Neural progenitor cell (in vitro differentiated cells): ENCODE measurements around the gene ZNF77.

ENCODE experiments used
- CTCF ChIP-seq: fragments of 200-600 bp; sonication (generic); IDR thresholded peaks from 2 replicates; pipeline ENCODE4 v1.5.1; 2017; ENCODE audit warnings: antibody characterized with exemption, mild to moderate bottlenecking
- EZH2 ChIP-seq: fragments of 200-600 bp; sonication (generic); IDR thresholded peaks from 2 replicates; pipeline ENCODE4 v1.6.1; 2017; ENCODE audit warnings: antibody characterized with exemption, mild to moderate bottlenecking, moderate library complexity
- EZH2phosphoT487 ChIP-seq: fragments of 200-600 bp; sonication (generic); IDR thresholded peaks from 2 replicates; pipeline ENCODE4 v1.6.1; 2017; ENCODE audit warnings: antibody characterized with exemption

DNA sequence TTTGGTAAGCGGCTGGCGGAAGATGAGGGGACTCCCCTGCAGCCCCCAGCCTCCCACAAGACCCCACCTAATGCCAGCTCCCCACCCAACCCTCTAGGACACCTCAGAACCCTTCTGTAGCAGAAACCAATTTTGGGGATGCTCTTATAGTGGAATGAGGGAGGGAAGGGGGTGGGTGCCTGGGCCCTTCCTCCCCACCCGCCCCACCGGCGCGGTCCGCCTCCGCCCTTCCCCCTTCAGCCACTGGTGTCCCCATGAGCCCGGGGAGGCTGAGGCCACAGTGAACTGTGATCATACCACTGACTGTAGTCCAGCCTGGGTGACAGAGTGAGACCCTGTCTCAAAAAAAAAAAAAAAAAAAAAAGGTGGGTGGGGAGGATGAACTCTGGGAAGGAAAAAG lies 48.8 kb upstream of the ZNF77 start:
- TF ChIP-seq CTCF (no peak), EZH2 (no peak), EZH2phosphoT487 (no peak)
